ENCODE measurements around the gene LAMA3.

The LAMA3 gene

GRCh38 chr18:23867006-23867405 is 177.8 kb downstream of the LAMA3 start:
- no peak for TF ChIP-seq GATA1 (IDR thresholded peaks at IDR 0.05; ENCODE audit: low read depth, low read length)
- DNase-seq = no peak

GRCh38 chr18:23868136-23868785 is 179.0 kb downstream of the LAMA3 start:
- DNase-seq = no peak
- TF ChIP-seq POLR2A (IDR thresholded peaks at IDR 0.05; ENCODE audit: low read length) (no peak), GATA1 (IDR thresholded peaks at IDR 0.05; ENCODE audit: low read depth, low read length) (no peak)

- DNase-seq = no peak
Measured at GRCh38 chr18:23870676-23871380, 181.6 kb downstream of the LAMA3 start.

GRCh38 chr18:23871410-23871809 is 182.2 kb downstream of the LAMA3 start:
- TF ChIP-seq GATA1 (IDR thresholded peaks at IDR 0.05; ENCODE audit: low read depth, low read length) = no peak
- TF ChIP-seq POLR2A (IDR thresholded peaks at IDR 0.05; ENCODE audit: low read length) = no peak
- no peak for DNase-seq

More at GRCh38 chr18:23870676-23871380, 181.6 kb downstream of the LAMA3 start:
- TF ChIP-seq POLR2A (IDR thresholded peaks at IDR 0.05; ENCODE audit: low read length) (no peak), GATA1 (IDR thresholded peaks at IDR 0.05; ENCODE audit: low read depth, low read length) (no peak)

- DNase-seq = no peak
- TF ChIP-seq POLR2A (IDR thresholded peaks at IDR 0.05; ENCODE audit: low read length) (no peak), GATA1 (IDR thresholded peaks at IDR 0.05; ENCODE audit: low read depth, low read length) (no peak)
Measured at GRCh38 chr18:23872701-23873550, 183.7 kb downstream of the LAMA3 start.

GRCh38 chr18:23875966-23876895 is 187.0 kb downstream of the LAMA3 start:
- TF ChIP-seq POLR2A (IDR thresholded peaks at IDR 0.05; ENCODE audit: low read length) (no peak), GATA1 (IDR thresholded peaks at IDR 0.05; ENCODE audit: low read depth, low read length) (no peak)
- DNase-seq = no peak

- no peak for TF ChIP-seq GATA1 (IDR thresholded peaks at IDR 0.05; ENCODE audit: low read depth, low read length)
- no peak for TF ChIP-seq POLR2A (IDR thresholded peaks at IDR 0.05; ENCODE audit: low read length)
- no peak for DNase-seq
Measured at GRCh38 chr18:23876921-23877320, 187.7 kb downstream of the LAMA3 start.

- DNase-seq = no peak
- TF ChIP-seq GATA1 (IDR thresholded peaks at IDR 0.05; ENCODE audit: low read depth, low read length) (no peak), POLR2A (IDR thresholded peaks at IDR 0.05; ENCODE audit: low read length) (no peak)
Measured at GRCh38 chr18:23877371-23877770, 188.1 kb downstream of the LAMA3 start.

- TF ChIP-seq GATA1 (IDR thresholded peaks at IDR 0.05; ENCODE audit: low read depth, low read length) (no peak), POLR2A (IDR thresholded peaks at IDR 0.05; ENCODE audit: low read length) (no peak)
- no peak for DNase-seq
Measured at GRCh38 chr18:23878336-23878900, 189.2 kb downstream of the LAMA3 start.

GRCh38 chr18:23879126-23879525 is 189.9 kb downstream of the LAMA3 start:
- DNase-seq = no peak
- TF ChIP-seq POLR2A (IDR thresholded peaks at IDR 0.05; ENCODE audit: low read length) (no peak), GATA1 (IDR thresholded peaks at IDR 0.05; ENCODE audit: low read depth, low read length) (no peak)

GRCh38 chr18:23879544-23879943 is 190.3 kb downstream of the LAMA3 start:
- no peak for TF ChIP-seq GATA1 (IDR thresholded peaks at IDR 0.05; ENCODE audit: low read depth, low read length)
- no peak for TF ChIP-seq POLR2A (IDR thresholded peaks at IDR 0.05; ENCODE audit: low read length)
- no peak for DNase-seq

GRCh38 chr18:23879966-23880565 is 190.8 kb downstream of the LAMA3 start:
- TF ChIP-seq GATA1 (IDR thresholded peaks at IDR 0.05; ENCODE audit: low read depth, low read length) (no peak), POLR2A (IDR thresholded peaks at IDR 0.05; ENCODE audit: low read length) (no peak)
- DNase-seq = no peak

Data from erythroblast (primary cell).